GM10248 (cell line): ENCODE measurements around the gene SERPINA4.

Source experiments
- CTCF ChIA-PET: fragments of 300-600 bp; sonication (Branson Sonifier 250); formaldehyde crosslinking; extraction: SDS; loops from one replicate; lab custom pipeline; 2021; ENCODE audit warnings: antibody characterized with exemption; lab: Yijun Ruan, JAX
- POLR2A ChIA-PET: fragments of 350-650 bp; sonication (Branson Sonifier 250); formaldehyde crosslinking; extraction: SDS; loops from one replicate; lab custom pipeline; 2020; ENCODE audit warnings: antibody characterized with exemption; lab: Yijun Ruan, JAX
- DNase-seq: peaks from one replicate; pipeline ENCODE4 v3.0.0; 2012; ENCODE audit errors: extremely low spot score
- TF ChIP-seq, protein P1 (sequence below): IDR thresholded peaks from 2 replicates; pipeline ENCODE4 v1.5.1; 2012; ENCODE audit warnings: mild to moderate bottlenecking, low read depth; ENCODE audit errors: extremely low read depth, missing control alignments, control extremely low read depth

The SERPINA4 gene

GRCh38 chr14:94578712-94579111 lies 17.5 kb downstream of the SERPINA4 start:
- no peak for DNase-seq
- TF ChIP-seq, protein P1, sequence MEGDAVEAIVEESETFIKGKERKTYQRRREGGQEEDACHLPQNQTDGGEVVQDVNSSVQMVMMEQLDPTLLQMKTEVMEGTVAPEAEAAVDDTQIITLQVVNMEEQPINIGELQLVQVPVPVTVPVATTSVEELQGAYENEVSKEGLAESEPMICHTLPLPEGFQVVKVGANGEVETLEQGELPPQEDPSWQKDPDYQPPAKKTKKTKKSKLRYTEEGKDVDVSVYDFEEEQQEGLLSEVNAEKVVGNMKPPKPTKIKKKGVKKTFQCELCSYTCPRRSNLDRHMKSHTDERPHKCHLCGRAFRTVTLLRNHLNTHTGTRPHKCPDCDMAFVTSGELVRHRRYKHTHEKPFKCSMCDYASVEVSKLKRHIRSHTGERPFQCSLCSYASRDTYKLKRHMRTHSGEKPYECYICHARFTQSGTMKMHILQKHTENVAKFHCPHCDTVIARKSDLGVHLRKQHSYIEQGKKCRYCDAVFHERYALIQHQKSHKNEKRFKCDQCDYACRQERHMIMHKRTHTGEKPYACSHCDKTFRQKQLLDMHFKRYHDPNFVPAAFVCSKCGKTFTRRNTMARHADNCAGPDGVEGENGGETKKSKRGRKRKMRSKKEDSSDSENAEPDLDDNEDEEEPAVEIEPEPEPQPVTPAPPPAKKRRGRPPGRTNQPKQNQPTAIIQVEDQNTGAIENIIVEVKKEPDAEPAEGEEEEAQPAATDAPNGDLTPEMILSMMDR: no peak
- CTCF ChIA-PET: interaction anchor here (1.3 kb wide), 1 partner anchor 14 kb away, joined by 3 read pairs; no protein-coding TSS in a partner anchor
- POLR2A ChIA-PET: no interaction called here

GRCh38 chr14:94581127-94581999 lies 20.1 kb downstream of the SERPINA4 start, which contains the start of gene SERPINA5:
TSS of gene SERPINA5 (plus strand) at chr14:94581426. CDS start at chr14:94587363, 5,937 bp downstream.
- ChIA-PET POLR2A (no interaction called here), CTCF (interaction anchor here (1.0 kb wide), 1 partner anchor 33 kb away, joined by 4 read pairs; no protein-coding TSS in a partner anchor)
- no peak for DNase-seq
- TF ChIP-seq, protein P1: no peak

DNA sequence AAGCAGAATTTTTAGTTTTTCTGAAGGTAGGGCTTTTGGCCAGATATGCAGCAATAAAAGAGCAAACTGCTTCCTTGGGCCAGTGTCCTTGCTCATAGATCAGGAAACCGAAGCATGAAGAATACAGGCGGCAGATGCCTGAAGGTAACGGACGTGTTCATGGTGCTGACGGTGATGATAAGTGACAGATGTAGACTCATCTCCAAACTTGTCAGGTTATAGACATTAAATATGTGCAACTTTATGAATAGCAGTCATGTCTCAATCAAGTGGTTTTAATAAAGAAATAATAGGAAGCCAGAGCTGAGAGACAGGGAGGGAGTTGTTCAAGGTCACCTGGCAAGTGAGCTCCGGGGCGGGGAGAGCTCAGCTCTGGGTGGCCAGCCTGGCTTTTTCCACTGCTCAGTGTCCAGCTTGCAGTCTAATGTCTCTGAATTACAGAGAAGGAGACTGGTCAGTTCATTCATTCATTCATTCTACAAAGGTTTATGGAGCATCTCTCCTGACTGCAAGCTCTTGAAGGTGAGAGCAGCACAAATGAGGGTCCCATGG lies 21.0 kb downstream of the SERPINA4 start:
- TF ChIP-seq, protein P1: no peak
- CTCF ChIA-PET: no interaction called here
- no peak for DNase-seq
- POLR2A ChIA-PET: no interaction called here

DNA sequence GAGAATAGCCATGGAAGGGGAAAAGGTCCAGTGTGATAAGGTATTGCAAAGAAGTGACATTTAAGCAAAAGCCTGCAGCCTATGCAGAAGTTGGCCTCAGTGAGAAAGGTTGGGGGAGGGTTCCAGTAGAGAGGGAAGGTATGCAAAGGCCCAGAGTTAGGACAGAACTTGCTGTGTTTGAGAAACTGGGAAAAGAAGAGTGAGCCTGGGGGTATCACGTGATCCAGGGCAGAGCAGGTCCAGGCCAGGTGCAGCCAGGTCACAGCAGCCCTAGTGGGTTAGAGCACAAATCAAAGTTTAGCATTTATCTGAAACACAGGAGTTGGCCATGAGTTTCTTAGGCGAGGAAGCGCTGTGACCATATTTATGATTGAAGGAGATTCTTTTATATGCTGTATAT lies 21.6 kb downstream of the SERPINA4 start:
- ChIA-PET CTCF (no interaction called here), POLR2A (no interaction called here)
- DNase-seq: no peak
- TF ChIP-seq, protein P1: no peak

DNA sequence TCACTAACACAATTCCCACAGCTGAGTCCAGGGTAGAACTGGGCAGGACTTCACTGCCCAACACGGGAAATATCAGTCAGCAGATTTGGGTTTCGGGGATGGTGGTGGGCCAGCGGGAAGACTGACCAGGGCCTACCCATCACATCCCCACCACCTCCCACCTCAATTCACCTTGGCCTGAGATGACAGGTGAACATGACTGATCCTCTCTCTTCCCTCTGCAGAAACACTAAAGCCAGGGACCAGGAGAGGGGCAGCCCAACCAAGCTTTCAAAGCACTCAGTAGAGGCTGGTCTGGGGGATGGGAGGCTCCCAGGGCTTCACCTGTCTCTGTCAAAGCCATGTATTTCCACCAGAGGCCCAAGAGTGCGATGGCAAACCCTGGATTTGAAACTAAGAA lies 22.3 kb downstream of the SERPINA4 start:
- ChIA-PET CTCF (interaction anchor here (1.0 to 1.4 kb wide), 2 partner anchors 35 to 97 kb away, joined by 3 read pairs; no protein-coding TSS in a partner anchor), POLR2A (no interaction called here)
- TF ChIP-seq, protein P1: no peak
- DNase-seq: no peak

GRCh38 chr14:94584591-94585280 lies 23.5 kb downstream of the SERPINA4 start:
- ChIA-PET CTCF (interaction anchor here (1.0 to 1.4 kb wide), 2 partner anchors 36 to 98 kb away, joined by 3 read pairs; no protein-coding TSS in a partner anchor), POLR2A (no interaction called here)
- DNase-seq: no peak
- TF ChIP-seq, protein P1: no peak
